Hindlimb muscle (tissue), 1 donor: ENCODE results near the gene DOCK2. TPM values are rescaled to one million over a fixed set of nuclear protein-coding genes. Genes with fewer than 3 reads are reported as not detected.
"Not testable (repeated sequence)": the region's sequence is repeated elsewhere in the genome, so short reads cannot be mapped to it uniquely, and the experiment has no call there.

ENCODE experiments used
- DNase-seq: peaks from one replicate; pipeline ENCODE4 v3.0.0-alpha.2; 2013
- polyA plus RNA-seq: library from polyadenylated mRNA; unstranded; fragments of 120-200 nt; gene quantifications from one replicate; pipeline ENCODE4 v1.2.1, GENCODE V29; 2013; ENCODE audit not compliant: insufficient read length

The DOCK2 gene
- polyA plus RNA-seq, 1 donor: 5.0 TPM

DNA sequence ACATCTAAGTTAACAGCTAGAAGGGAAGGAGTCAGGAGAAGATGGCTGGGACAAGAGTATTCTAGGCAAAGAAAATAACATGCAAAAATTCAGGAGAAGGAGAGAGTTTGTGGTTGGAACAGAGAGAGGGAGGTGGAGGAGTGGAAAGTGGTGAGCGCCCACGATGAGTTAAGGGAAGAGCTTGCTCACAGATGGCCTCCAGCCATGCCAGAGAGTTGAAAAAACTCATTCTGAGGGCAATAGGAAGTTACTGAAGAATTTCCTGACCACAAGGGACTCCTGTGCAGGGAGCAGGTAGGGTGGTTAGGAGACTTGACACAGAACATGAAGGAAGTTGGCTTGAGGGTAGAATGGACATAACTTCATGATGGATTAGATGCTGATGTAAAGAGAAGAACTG is 159.7 kb downstream of the DOCK2 start:
- DNase-seq: no peak

GRCh38 chr5:169797577-169797976 is 160.5 kb downstream of the DOCK2 start:
- DNase-seq: no peak

GRCh38 chr5:169798438-169798837 is 161.4 kb downstream of the DOCK2 start:
- no peak for DNase-seq

DNA sequence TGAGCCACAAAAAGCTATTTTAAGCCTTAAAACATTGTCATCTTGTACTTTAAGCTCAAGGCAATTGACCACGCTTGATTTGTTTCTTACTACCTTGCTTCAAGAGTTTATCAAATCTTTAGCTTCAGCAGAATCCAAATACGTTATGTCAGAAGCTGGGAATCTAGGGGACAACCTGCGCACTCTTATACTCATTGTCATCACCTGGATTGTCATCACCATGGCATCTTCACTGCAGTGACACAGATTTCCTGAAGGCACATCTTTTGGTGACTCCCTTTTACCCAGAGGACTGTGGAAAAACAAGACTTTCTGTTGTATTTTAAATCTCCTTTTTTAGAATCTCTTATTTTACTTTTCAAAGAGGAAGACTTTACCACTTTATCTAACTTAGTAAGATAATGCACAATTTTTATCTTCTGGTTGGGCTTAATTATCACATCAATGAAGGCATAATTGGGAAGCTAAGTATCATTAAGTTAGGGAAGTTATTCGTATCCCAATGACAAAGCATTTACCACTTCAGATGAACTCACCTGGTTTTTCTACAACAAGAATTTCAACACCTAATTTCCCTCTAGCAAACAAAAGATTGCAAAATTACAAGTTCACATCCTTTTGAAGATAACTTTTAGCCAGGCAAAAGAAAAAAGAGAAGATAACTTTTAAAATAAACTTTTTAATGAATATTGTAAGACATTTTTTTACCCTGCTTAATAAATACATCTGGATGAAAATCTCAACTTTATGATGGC is 162.0 kb downstream of the DOCK2 start:
- DNase-seq: no peak

GRCh38 chr5:169801324-169801777 is 164.3 kb downstream of the DOCK2 start:
- no peak for DNase-seq

DNA sequence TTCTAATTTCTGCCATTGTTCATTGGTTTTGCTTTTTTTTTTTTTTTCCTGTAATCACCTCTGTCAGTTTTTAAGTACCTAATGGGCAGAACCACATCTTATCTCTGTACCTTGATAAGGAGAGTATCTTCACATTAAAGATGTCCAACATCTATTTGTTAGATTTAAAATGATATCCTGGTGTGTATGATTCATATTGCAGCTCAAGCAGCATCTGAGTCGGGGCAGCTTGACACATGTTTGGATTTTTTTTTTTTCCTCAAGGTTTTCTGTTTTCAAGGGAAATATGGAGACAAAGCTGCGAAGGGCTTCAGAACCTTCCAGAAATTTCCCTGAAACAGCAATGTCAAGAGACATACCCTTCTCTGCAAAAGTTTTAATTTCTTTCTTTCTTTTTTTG is 164.7 kb downstream of the DOCK2 start:
- DNase-seq: no peak

DNA sequence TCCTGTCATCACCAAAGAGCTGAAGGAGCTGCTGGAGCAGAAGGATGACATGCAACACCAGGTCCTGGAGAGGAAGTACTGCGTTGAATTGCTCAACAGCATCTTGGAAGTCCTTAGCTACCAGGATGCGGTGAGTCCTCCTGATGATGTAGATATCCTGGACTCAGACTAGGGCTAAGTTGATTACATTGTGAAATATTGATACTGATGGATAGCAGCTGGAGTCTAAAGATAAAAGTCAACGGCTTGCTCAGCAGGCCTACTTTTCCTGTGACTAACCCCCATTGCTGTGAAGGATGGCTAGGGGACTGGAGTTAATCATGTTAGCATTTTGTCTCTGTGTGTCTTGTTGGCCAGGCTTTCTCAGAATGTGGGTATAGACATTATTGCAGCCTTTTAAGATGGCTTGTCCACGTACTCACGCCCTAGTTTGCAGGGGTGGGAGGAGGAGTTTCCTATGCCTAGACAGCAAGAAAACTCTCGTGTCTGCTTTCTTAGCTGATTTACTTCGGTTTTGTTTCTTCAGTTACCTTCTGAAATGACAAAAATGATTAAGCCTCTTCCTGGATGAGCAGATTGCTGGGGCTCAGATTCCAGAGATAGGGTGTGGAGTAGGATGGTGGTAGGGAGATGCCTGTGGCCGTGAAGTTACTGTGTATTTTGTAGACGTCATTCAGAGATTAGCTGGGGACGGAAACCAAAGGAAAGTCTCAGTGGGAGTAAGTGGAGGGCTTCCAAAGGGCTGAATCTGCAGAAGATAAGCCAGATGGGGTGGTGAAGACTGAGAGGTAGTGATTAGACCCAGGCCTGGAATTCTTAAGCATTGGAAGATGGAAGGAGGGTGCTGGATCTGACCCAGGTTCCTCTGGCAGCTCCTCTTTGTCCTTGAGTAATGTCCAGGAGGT is 166.3 kb downstream of the DOCK2 start:
- no peak for DNase-seq

- no peak for DNase-seq
Observed at GRCh38 chr5:169804861-169805260, 167.8 kb downstream of the DOCK2 start.

GRCh38 chr5:169805527-169805934 is 168.5 kb downstream of the DOCK2 start:
- DNase-seq: no peak

DNA sequence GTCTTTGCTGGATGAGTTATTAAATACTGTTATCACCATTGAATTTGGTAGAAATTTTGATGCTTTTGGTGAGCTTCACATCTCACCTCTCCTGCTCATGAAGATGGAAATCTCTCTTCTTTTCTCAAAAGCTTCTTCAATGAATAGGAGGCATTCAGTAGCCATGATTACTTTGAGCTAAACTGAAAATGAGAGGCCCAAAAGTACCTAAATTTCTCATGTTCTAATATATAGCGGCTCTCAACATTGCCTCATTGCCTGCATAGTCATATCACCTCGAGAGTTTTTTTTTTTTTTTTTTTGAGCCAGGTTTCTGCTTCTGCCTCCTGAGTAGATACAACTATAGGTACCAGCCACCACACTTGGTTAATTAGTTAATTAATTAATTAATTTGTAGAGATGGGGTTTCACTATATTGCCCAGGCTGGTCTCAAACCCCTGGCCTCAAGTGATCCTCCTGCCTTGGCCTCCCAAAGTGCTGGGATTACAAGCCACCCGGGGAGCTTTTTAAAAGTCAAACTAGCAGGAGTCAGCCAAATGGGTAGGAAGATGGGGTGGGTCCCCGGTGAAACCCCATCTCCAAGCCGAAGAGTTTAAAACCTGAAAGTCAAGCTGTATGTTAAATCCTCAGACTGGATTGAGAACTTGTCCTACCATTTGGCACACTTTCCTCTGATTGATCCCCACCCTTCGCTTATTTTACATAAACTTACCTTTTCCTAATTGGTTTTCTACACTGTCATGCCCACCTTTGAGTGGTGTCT is 169.0 kb downstream of the DOCK2 start:
- DNase-seq: no peak

- no peak for DNase-seq
Observed at GRCh38 chr5:169808118-169808581, 171.1 kb downstream of the DOCK2 start.

GRCh38 chr5:169808880-169809279 is 171.8 kb downstream of the DOCK2 start:
- not testable (repeated sequence) for DNase-seq

- DNase-seq: no peak
Observed at GRCh38 chr5:169809281-169809680, 172.2 kb downstream of the DOCK2 start.

DNA sequence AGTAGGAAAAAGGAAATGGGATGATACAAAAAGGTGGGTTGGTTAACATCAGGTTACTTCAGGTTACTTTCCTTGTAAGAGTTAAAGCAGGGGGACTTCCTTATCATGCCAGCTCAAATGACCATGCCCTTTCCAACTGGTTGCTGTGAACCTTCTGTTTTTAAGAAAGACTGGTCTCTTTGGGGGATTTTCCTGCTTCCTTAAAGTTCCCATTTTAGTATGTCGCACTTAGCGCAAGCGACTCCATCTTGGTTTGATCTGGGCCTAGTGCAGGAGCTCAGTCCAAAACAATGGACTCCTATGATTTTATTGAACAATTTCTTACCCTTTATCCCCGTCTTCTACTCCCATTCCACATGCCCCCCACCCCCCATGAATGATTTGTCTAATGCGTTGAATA is 173.4 kb downstream of the DOCK2 start:
- DNase-seq: no peak

GRCh38 chr5:169811023-169811422 is 173.9 kb downstream of the DOCK2 start:
- no peak for DNase-seq

- DNase-seq: no peak
Observed at GRCh38 chr5:169811680-169812079, 174.6 kb downstream of the DOCK2 start.

GRCh38 chr5:169812786-169813185 is 175.7 kb downstream of the DOCK2 start:
- no peak for DNase-seq

DNA sequence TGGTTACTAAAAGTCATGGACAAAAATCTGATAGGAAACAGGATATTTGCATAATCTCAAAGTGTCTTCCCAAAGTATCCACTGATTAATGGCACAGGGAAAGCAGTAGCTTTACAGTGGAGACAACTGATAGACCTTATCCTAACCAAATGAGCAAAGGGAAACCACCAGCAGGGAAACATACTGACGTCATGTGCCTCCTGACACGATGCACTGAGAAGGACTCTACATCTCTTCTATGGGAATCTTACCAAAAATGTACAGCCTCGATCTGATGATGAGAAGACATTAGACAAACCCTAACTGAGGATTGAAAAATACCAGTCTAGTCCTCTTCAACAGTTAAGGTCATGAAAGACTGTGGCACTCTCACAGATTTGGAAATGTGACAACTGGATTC is 177.0 kb downstream of the DOCK2 start:
- DNase-seq: no peak

- no peak for DNase-seq
Observed at GRCh38 chr5:169814522-169814921, 177.4 kb downstream of the DOCK2 start.

DNA sequence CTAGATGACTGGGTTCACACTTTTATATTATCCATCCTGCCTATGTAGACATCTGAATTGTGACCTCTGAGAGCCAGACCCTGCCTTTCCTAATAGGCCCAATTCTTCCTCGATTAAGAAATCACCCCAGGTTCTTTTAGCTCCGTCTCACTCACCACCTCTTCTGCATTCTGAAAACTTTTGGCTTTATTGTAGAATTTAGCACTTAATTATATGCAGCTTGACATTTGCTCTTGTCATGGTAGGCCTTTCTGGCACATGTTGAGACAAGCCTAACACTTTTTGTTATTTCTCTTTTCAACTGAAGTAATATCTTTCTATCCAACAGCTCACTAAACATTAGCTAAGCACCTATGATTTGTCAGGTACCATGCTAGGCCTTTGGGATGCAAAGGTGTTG is 180.0 kb downstream of the DOCK2 start:
- no peak for DNase-seq

DNA sequence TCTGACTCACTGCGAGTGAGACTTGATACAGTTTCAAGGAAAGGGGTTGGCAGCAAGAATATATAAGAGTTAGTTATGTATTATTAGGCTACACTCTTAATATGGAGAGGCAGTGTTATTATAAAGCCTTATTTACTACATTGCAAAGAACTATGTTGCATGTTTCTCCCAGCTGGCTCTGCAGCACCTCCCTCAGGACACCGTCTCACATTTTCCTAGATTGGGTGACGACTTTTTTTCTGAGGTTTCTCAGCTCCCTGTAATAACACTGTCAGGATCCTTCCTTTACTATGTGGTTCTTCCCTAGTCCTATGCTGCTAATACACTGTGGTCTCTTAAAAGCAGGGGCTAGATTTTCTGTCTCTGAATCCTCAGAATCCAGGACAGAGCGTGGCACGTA is 189.5 kb downstream of the DOCK2 start:
- no peak for DNase-seq

DNA sequence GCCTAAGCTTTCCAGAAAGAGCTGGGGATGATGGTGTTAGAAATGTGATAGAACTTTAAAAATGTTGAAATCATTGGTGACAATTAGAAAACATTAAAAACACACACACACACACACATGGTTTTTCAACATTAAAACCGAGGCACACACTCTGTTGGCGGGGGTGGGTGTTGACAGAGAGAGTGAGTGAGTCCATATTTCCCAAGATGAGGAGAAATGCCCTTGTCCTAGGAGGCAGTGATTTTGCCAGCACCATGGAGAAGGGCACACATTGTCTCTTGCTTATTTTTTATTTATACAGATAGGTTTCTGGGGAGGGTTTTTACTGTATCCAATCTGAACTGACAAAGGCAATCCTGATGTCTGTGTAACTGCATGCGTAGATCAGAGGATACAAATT is 190.7 kb downstream of the DOCK2 start:
- DNase-seq: no peak

DNA sequence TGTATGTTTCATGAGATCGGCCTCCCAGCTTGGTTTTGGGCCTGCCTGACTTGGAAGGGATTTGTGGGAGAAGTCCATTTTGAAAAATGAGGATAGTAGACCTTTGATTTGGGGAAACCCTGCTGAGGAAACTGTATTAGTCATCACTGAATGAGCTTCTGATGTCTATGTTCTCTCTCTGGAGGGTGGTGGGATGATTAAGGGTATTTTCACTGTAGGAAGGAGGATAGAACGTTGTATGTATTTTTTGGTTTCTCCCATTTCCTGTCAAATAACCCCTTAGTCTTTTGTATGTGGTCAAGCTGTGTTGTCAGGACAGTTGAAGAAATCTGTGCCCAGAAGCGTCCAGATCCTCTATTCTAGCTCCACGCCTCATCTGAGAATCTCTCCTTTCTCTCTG is 191.3 kb downstream of the DOCK2 start:
- no peak for DNase-seq
